T-helper 1 cell treated with Interleukin-12 subunit alpha and Interleukin-12 subunit beta and Interleukin-4 antibody, amounts not matched to agents 30 ng/mL and 1 ng/mL, for 36 hours (primary cell): ENCODE data around the gene KRT7. TPM values are rescaled to one million over a fixed set of nuclear protein-coding genes. Genes with fewer than 3 reads are reported as not detected.

ENCODE experiments used
- intact Hi-C: fragments of 100-400 bp; cut with micrococcal nuclease; formaldehyde crosslinking; loops from one replicate; pipeline ENCODE4 v1.15.1; 2024
- total RNA-seq: library from RNA; stranded (reverse); gene quantifications from 2 replicates; pipeline ENCODE4 v1.2.3, GENCODE V29; 2022

Gene KRT7
- total RNA-seq, 1 donor from 2014 or later, result 53.6 TPM

GRCh38 chr12:52294803-52295202 lies 61.8 kb downstream of the KRT7 start:
- intact Hi-C loops, result no loop called here

- intact Hi-C loops, result no loop called here
Observed at GRCh38 chr12:52295663-52296062, 62.6 kb downstream of the KRT7 start.

- intact Hi-C loops, result no loop called here
Observed at GRCh38 chr12:52296572-52297215, 63.7 kb downstream of the KRT7 start.

Other genes starting within 250 kb of the KRT7 start
- gene TAMALIN, start 226.3 kb upstream of the KRT7 start, total RNA-seq, result 3.9 and 4.4 TPM in 2 replicates
- gene NR4A1, start 181.8 kb upstream of the KRT7 start, total RNA-seq, result 14.5 and 16.9 TPM in 2 replicates
- gene ATG101, start 163.3 kb upstream of the KRT7 start, total RNA-seq, result 40.7 and 42.1 TPM in 2 replicates
- gene SMIM41, start 153.5 kb upstream of the KRT7 start, total RNA-seq, result 0.25 TPM in 1 of 2 replicates, not detected in the other
- gene KRT80, start 41.2 kb upstream of the KRT7 start, total RNA-seq, result not detected in 2 replicates
- 1.9 and 3.4 TPM in 2 replicates for gene KRT86, start 41.4 kb downstream of the KRT7 start, total RNA-seq
- not detected in 2 replicates for gene KRT81, start 58.3 kb downstream of the KRT7 start, total RNA-seq
- gene KRT83, start 88.2 kb downstream of the KRT7 start, total RNA-seq, result not detected in 2 replicates
- gene KRT85, start 134.2 kb downstream of the KRT7 start, total RNA-seq, result not detected in 2 replicates
- not detected in 2 replicates for gene KRT84, start 152.4 kb downstream of the KRT7 start, total RNA-seq
- not detected in 2 replicates for gene KRT82, start 173.1 kb downstream of the KRT7 start, total RNA-seq
- gene KRT75, start 201.1 kb downstream of the KRT7 start, total RNA-seq, result not detected in 2 replicates
- gene KRT6B, start 218.9 kb downstream of the KRT7 start, total RNA-seq, result not detected in 2 replicates
- not detected in 2 replicates for gene KRT6C, start 240.6 kb downstream of the KRT7 start, total RNA-seq